ENCODE data around the gene GIT2. TPM values are rescaled to one million over a fixed set of nuclear protein-coding genes. Genes with fewer than 3 reads are reported as not detected.

Gene GIT2
- total and polyA plus RNA-seq, 2 donors (not counting 1 experiment from before 2014, with no cell fraction given), result 75.2 to 163 TPM

- Histone ChIP-seq H3K27me3 (replicated peaks in 1 of 4; ENCODE audit: control extremely low read depth in 1 of 4, control insufficient read depth in 3 of 4, insufficient read depth in 4 of 4, low read length in 3 of 4) (no peaks in the 10 kb centered on the region), H3K9me3 (ENCODE audit: control extremely low read depth in 1 of 3, control insufficient read depth in 2 of 3, insufficient read depth in 1 of 3, low read length in 2 of 3) (no peaks in the 10 kb centered on the region), H3K9ac (ENCODE audit: low read length) (peak overlapping the region; percentile 75), H2AFZ (ENCODE audit: insufficient read depth, low read depth, low read length, poor library complexity, severe bottlenecking) (peak overlapping the region; percentile 95), H3K4me2 (replicated peaks; ENCODE audit: low read depth, low read length, poor library complexity, severe bottlenecking) (peak overlapping the region; percentile 88), H4K20me1 (ENCODE audit: control insufficient read depth, insufficient read depth, low read length, poor library complexity, severe bottlenecking) (no peaks in the 10 kb centered on the region), H3K79me2 (ENCODE audit: control insufficient read depth, insufficient read depth, low read length) (peaks cover 30% of the 10 kb centered on the region), H3K27ac (ENCODE audit: low read length in 2 of 2) (peak overlapping the region in 1 of 2 donors; percentile 74), H3K4me1 (ENCODE audit: control insufficient read depth in 2 of 2, insufficient read depth in 2 of 2, low read length in 2 of 2) (peaks cover 13 to 24% of the 10 kb centered on the region in 2 donors), H3K36me3 (replicated peaks in 1 of 2; ENCODE audit: control extremely low read depth in 1 of 2, control insufficient read depth in 1 of 2, extremely low read depth in 1 of 2, insufficient read depth in 2 of 2, low read length in 1 of 2) (peaks cover 0 to 25% of the 10 kb centered on the region in 2 experiments), H3K4me3 (ENCODE audit: control extremely low read depth in 1 of 5, extremely low read depth in 1 of 5, insufficient read depth in 1 of 5, low read depth in 2 of 5, low read length in 4 of 5) (peak overlapping the region; percentile 66 to 83 (median 70))
- intact Hi-C loops (cut with micrococcal nuclease), result loop anchor here (2.0 to 5.0 kb wide), 2 partner anchors 20 to 381 kb away; partner anchors contain the start of genes ATP2A2 and GLTP
- Mint-ChIP-seq H3K27ac (peak overlapping the region; percentile 96), H3K9me3 (ENCODE audit: insufficient read depth) (no peaks in the 10 kb centered on the region), H3K27me3 (no peaks in the 10 kb centered on the region), H3K4me1 (peaks cover 22% of the 10 kb centered on the region), H3K4me3 (peak overlapping the region; percentile 92)
- TF ChIP-seq CTCF (IDR thresholded peaks at IDR 0.05), result no peak
- TF ChIP-seq EZH2 (IDR thresholded peaks at IDR 0.05; ENCODE audit: borderline replicate concordance, insufficient read depth, low read depth, low read length, poor library complexity, severe bottlenecking), result no peak
- ChIA-PET POLR2A (interaction anchor here (1.1 kb wide), 1 partner anchor 12 kb away, joined by 4 read pairs; no protein-coding TSS in a partner anchor), CTCF (interaction anchor here (1.0 to 1.5 kb wide), 4 partner anchors 13 to 95 kb away, joined by 3 to 6 read pairs (median 3); no protein-coding TSS in a partner anchor)
- peak; percentile 32 for DNase-seq
- no peak for ATAC-seq (ENCODE audit: low read depth)
- WGBS (ENCODE audit: insufficient coverage), result 17% methylated on average over 13 of the region's 16 CpGs
These were observed 95.2 kb downstream of the GIT2 start for GRCh38 chr12:109900752-109901580.

All from B cell (primary cell).